H1 (cell line): Measurements from ENCODE around the gene TMEM18. TPM values are rescaled to one million over a fixed set of nuclear protein-coding genes. Genes with fewer than 3 reads are reported as not detected.

ENCODE experiments used
- CTCF ChIA-PET: fragments of 300-600 bp; sonication (Branson Sonifier 250); formaldehyde crosslinking; loops from one replicate; lab custom pipeline; 2021; ENCODE audit not compliant: partially characterized antibody; lab: Charles Lee
- POLR2A ChIA-PET: fragments of 300-600 bp; sonication (Branson Sonifier 250); formaldehyde crosslinking; loops from one replicate; lab custom pipeline; 2021; ENCODE audit warnings: inconsistent platforms; ENCODE audit not compliant: partially characterized antibody; lab: Charles Lee
- DNase-seq, 2 experiments: peaks; one replicate each; pipeline versions ENCODE4 v3.0.0 to v3.0.0-alpha.2; 2010 to 2022; ENCODE audit warnings: low spot score in 2 of 2, low read depth in 1 of 2, mixed read lengths in 1 of 2
- FAIRE-seq: peaks from 2 replicates; lab custom pipeline; 2011; peaks lifted over from hg19 to GRCh38; lab: Jason Lieb, UNC
- H2AFZ ChIP-seq: 2 replicates; pipeline ENCODE4 v1.8.1; 2012; ENCODE audit warnings: low read length, inconsistent platforms
- H2AK5ac ChIP-seq: 2 replicates; pipeline ENCODE4 v1.6.1; 2013; ENCODE audit warnings: low read depth, low read length
- H2BK120ac ChIP-seq: replicated peaks from 2 replicates; pipeline ENCODE3; 2013; ENCODE audit warnings: low read depth, low read length, inconsistent platforms
- H2BK12ac ChIP-seq: 2 replicates; pipeline ENCODE4 v1.6.1; 2013; ENCODE audit warnings: low read depth, low read length
- H2BK15ac ChIP-seq: 2 replicates; pipeline ENCODE4 v1.6.1; 2013; ENCODE audit warnings: low read length
- H2BK20ac ChIP-seq: 2 replicates; pipeline ENCODE4 v1.6.1; 2013; ENCODE audit warnings: low read length
- H2BK5ac ChIP-seq: 2 replicates; pipeline ENCODE4 v1.6.1; 2013; ENCODE audit warnings: low read depth, low read length
- H3K14ac ChIP-seq: 2 replicates; pipeline ENCODE4 v1.6.1; 2013; ENCODE audit warnings: inconsistent platforms; ENCODE audit not compliant: insufficient read length
- H3K18ac ChIP-seq: 2 replicates; pipeline ENCODE4 v1.6.1; 2013; ENCODE audit warnings: low read length; ENCODE audit errors: extremely low read depth
- H3K23ac ChIP-seq: 2 replicates; pipeline ENCODE4 v1.6.1; 2013; ENCODE audit warnings: inconsistent platforms; ENCODE audit not compliant: insufficient read length
- H3K23me2 ChIP-seq: 2 replicates; pipeline ENCODE4 v1.6.1; 2013; ENCODE audit warnings: low read depth, low read length
- H3K27ac ChIP-seq: 2 replicates; pipeline ENCODE4 v1.6.1; 2011; ENCODE audit warnings: low read depth, low read length, inconsistent platforms
- H3K27me3 ChIP-seq, 4 experiments: replicated peaks in 1 of 4; 1 replicate in 1 of 4; 2 replicates in 3 of 4; pipeline versions ENCODE4 v1.6.1 to v1.8.1; 2011 to 2013; ENCODE audit warnings: low read length in 3 of 4, mild to moderate bottlenecking in 3 of 4, inconsistent platforms in 2 of 4, mixed read lengths in 2 of 4, moderate library complexity in 1 of 4; ENCODE audit not compliant: control insufficient read depth in 3 of 4, insufficient read depth in 3 of 4; ENCODE audit errors: extremely low read depth in 1 of 4
- H3K36me3 ChIP-seq, 4 experiments: 2 replicates each; pipeline versions ENCODE4 v1.6.1 to v1.8.1; 2011 to 2013; ENCODE audit warnings: mild to moderate bottlenecking in 4 of 4, low read length in 3 of 4, moderate library complexity in 2 of 4, control low read depth in 1 of 4, inconsistent platforms in 1 of 4; ENCODE audit not compliant: insufficient read depth in 4 of 4, control insufficient read depth in 2 of 4
- H3K4ac ChIP-seq: replicated peaks from 2 replicates; pipeline ENCODE3; 2013; ENCODE audit warnings: low read length, low read depth, mixed read lengths, inconsistent platforms; ENCODE audit not compliant: insufficient read length
- H3K4me1 ChIP-seq, 4 experiments: replicated peaks in 1 of 4; 1 replicate in 1 of 4; 2 replicates in 3 of 4; pipeline versions ENCODE4 v1.6.1 to v1.8.1; 2011 to 2013; ENCODE audit warnings: low read length in 3 of 4, inconsistent platforms in 2 of 4, mixed read lengths in 1 of 4; ENCODE audit not compliant: insufficient read depth in 4 of 4, control insufficient read depth in 3 of 4
- H3K4me2 ChIP-seq, 2 experiments: 2 replicates each; pipeline versions ENCODE4 v1.6.1 to v1.8.1; 2011 to 2013; ENCODE audit warnings: low read depth in 2 of 2, low read length in 2 of 2, control low read depth in 1 of 2, inconsistent platforms in 1 of 2, mild to moderate bottlenecking in 1 of 2; ENCODE audit not compliant: insufficient read depth in 1 of 2
- H3K4me3 ChIP-seq, 4 experiments: fragments of 200-600, 300-600 bp in 1 of 4; sonication (generic), shearing (Covaris generic), sonication (Bioruptor Twin) in 1 of 4; 2 replicates each; pipeline versions ENCODE4 v1.5.1 to v1.8.1; 2011 to 2016; ENCODE audit warnings: low read length in 4 of 4, low read depth in 3 of 4, control low read depth in 2 of 4, inconsistent platforms in 2 of 4, mild to moderate bottlenecking in 2 of 4, mixed read lengths in 1 of 4, moderate library complexity in 1 of 4; ENCODE audit not compliant: insufficient read depth in 2 of 4; ENCODE audit errors: extremely low read depth in 1 of 4
- H3K56ac ChIP-seq: replicated peaks from 2 replicates; pipeline ENCODE3; 2013; ENCODE audit warnings: low read depth, mild to moderate bottlenecking, mixed read lengths, low read length, inconsistent platforms; ENCODE audit not compliant: insufficient read length
- H3K79me1 ChIP-seq: 2 replicates; pipeline ENCODE4 v1.6.1; 2013; ENCODE audit warnings: low read depth, low read length, control low read depth
- H3K79me2 ChIP-seq, 2 experiments: 2 replicates each; pipeline versions ENCODE4 v1.6.1 to v1.8.1; 2012 to 2013; ENCODE audit warnings: low read length in 2 of 2, mild to moderate bottlenecking in 2 of 2, inconsistent platforms in 1 of 2; ENCODE audit not compliant: insufficient read depth in 2 of 2, control insufficient read depth in 1 of 2
- H3K9ac ChIP-seq, 4 experiments: replicated peaks in 1 of 4; 1 replicate in 1 of 4; 2 replicates in 3 of 4; pipeline versions ENCODE4 v1.6.1 to v1.8.1; 2011 to 2013; ENCODE audit warnings: low read depth in 3 of 4, low read length in 3 of 4, control low read depth in 2 of 4, mild to moderate bottlenecking in 2 of 4, moderate library complexity in 2 of 4, inconsistent platforms in 1 of 4; ENCODE audit errors: extremely low read depth in 1 of 4
- H3K9me3 ChIP-seq, 2 experiments: 2 replicates each; pipeline versions ENCODE4 v1.6.1 to v1.8.1; 2012 to 2013; ENCODE audit warnings: mild to moderate bottlenecking in 2 of 2, moderate library complexity in 2 of 2, control low read depth in 1 of 2, inconsistent platforms in 1 of 2, low read depth in 1 of 2, low read length in 1 of 2, mixed read lengths in 1 of 2; ENCODE audit not compliant: insufficient read depth in 2 of 2
- H4K20me1 ChIP-seq, 2 experiments: replicated peaks in 1 of 2; 2 replicates each; pipeline versions ENCODE3 to v1.8.1; 2011 to 2013; ENCODE audit warnings: inconsistent platforms in 2 of 2, low read length in 2 of 2, mild to moderate bottlenecking in 1 of 2; ENCODE audit not compliant: insufficient read depth in 2 of 2, control insufficient read depth in 1 of 2
- H4K5ac ChIP-seq: 2 replicates; pipeline ENCODE4 v1.6.1; 2013; ENCODE audit warnings: low read length, low read depth, mixed read lengths, inconsistent platforms; ENCODE audit not compliant: insufficient read length
- H4K8ac ChIP-seq: 2 replicates; pipeline ENCODE4 v1.8.0; 2013; ENCODE audit warnings: mild to moderate bottlenecking, moderate library complexity, low read length, inconsistent platforms; ENCODE audit not compliant: insufficient read depth; ENCODE audit errors: extremely low read depth
- H4K91ac ChIP-seq: replicated peaks from 2 replicates; pipeline ENCODE3; 2013; ENCODE audit warnings: low read length, mixed read lengths, inconsistent platforms; ENCODE audit not compliant: insufficient read length
- CBX8 ChIP-seq: fragments of 300-800, 300-1000 bp; sonication (generic); IDR thresholded peaks from 2 replicates; pipeline ENCODE4 v1.7.1; 2016; ENCODE audit warnings: low read depth, low read length, borderline replicate concordance
- GABPA ChIP-seq: IDR thresholded peaks from 2 replicates; pipeline ENCODE4 v1.6.1; 2011; ENCODE audit warnings: mild to moderate bottlenecking, low read length, moderate library complexity, borderline replicate concordance; ENCODE audit not compliant: insufficient read depth
- KDM1A ChIP-seq: fragments of 200-600, 300-600 bp; sonication (generic); IDR thresholded peaks from 2 replicates; pipeline ENCODE4 v1.7.1; 2016; ENCODE audit warnings: mild to moderate bottlenecking, low read length, borderline replicate concordance
- KDM4A ChIP-seq: IDR thresholded peaks from one replicate; pipeline ENCODE4 v1.7.1; 2012; ENCODE audit warnings: low read depth, mild to moderate bottlenecking, moderate library complexity, low read length, inconsistent platforms; ENCODE audit not compliant: severe bottlenecking
- POLR2A ChIP-seq, 2 experiments: IDR thresholded peaks; 1 replicate in 1 of 2; 2 replicates in 1 of 2; pipeline ENCODE4 v1.6.1; 2011; ENCODE audit warnings: low read depth in 2 of 2, low read length in 2 of 2, mild to moderate bottlenecking in 2 of 2; ENCODE audit errors: control extremely low read depth in 1 of 2
- POU5F1 ChIP-seq: IDR thresholded peaks from 2 replicates; pipeline ENCODE4 v1.6.1; 2011; ENCODE audit warnings: low read depth, mild to moderate bottlenecking, low read length, moderate library complexity
- SAP30 ChIP-seq: fragments of 300-600 bp; sonication (generic); IDR thresholded peaks from 2 replicates; pipeline ENCODE4 v1.7.1; 2012; ENCODE audit warnings: low read length, moderate library complexity, mild to moderate bottlenecking, inconsistent platforms; ENCODE audit not compliant: insufficient read depth, insufficient replicate concordance
- TEAD4 ChIP-seq: IDR thresholded peaks from 2 replicates; pipeline ENCODE4 v1.6.1; 2012; ENCODE audit warnings: low read depth, low read length, inconsistent platforms, mixed read lengths
- WGBS, 2 experiments: shearing (Covaris generic) in 1 of 2; methylation state at CpG; one replicate each; pipeline versions ENCODE4 v1.1.6 to v1.1.7; 2013 to 2015; ENCODE audit warnings: low lambda C conversion rate in 2 of 2, mixed read lengths in 2 of 2, inconsistent platforms in 1 of 2, low coverage in 1 of 2, missing lambda C conversion rate in 1 of 2; ENCODE audit not compliant: insufficient replicate concordance in 2 of 2, insufficient coverage in 1 of 2, insufficient read length in 1 of 2; ENCODE audit errors: extremely low coverage in 1 of 2, missing lambda C conversion rate in 1 of 2; 5-methylcytosine and 5-hydroxymethylcytosine counted together
- polyA plus RNA-seq, 7 experiments: library from polyadenylated mRNA; depleted of rRNA in 3 of 7; stranded (reverse) in 5 of 7; unstranded in 2 of 7; fragments of >200 nt in 5 of 7; fragments of 200-250 nt in 2 of 7; gene quantifications; 1 replicate in 5 of 7; 2 replicates in 1 of 7; 4 replicates in 1 of 7; pipeline versions ENCODE4 v1.2.1 to v1.2.3, GENCODE V29; 2011 to 2013; ENCODE audit warnings: missing spikeins in 2 of 7, mixed read lengths in 2 of 7
- total RNA-seq: library from RNA; stranded (reverse); fragmentation: NEBNext Ultra II Directional; extraction: Animal tissue kit (Norgen Biotek cat#: 25700); gene quantifications from 2 replicates; pipeline ENCODE4 v1.2.1, GENCODE V29; 2021
- TF ChIP-seq, protein P1 (sequence below), 3 experiments: IDR thresholded peaks; 1 replicate in 2 of 3; 2 replicates in 1 of 3; pipeline versions ENCODE4 v1.5.1 to v1.6.1; 2011; ENCODE audit warnings: low read length in 3 of 3, mild to moderate bottlenecking in 3 of 3, inconsistent platforms in 2 of 3, low read depth in 1 of 3, moderate library complexity in 1 of 3; ENCODE audit not compliant: insufficient read depth in 1 of 3; ENCODE audit errors: control extremely low read depth in 1 of 3
- TF ChIP-seq, protein P2 (sequence below): IDR thresholded peaks from 2 replicates; pipeline ENCODE4 v1.6.1; 2011; ENCODE audit warnings: low read length, improper control_type of control experiment

Gene TMEM18
- total and polyA plus RNA-seq, 2 of the 8 experiments (the other 6 are each of a cell fraction or from before 2014, with no cell fraction given) = 22.4 to 27.1 TPM

DNA sequence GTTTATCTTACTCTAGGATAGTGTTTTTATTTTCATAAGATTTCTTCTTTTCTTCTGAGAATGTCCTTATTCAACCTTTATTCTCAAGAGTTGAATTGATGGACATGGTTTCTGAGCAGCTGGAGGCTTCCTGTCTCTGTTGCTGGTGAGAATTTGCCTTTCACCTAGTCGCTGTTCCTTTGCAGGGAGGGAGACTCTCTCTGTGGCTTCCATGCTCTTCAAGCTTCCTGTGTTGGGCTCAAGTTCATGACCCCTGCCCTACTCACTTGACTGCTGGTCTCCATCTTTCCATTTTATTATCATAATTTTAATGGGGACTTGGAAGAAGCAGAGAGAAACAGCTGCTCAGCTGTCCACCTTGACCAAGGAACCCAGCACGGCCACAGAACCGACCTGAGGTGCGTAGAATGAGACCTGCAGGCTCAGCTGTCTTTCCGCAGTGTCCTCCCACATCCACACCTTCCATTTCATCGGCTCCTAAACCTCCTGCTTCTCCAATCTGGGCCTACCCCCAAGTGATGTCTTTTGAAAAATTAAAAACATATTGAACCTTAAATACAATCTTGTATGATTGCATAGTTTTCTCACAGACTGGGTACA is 24.2 kb downstream of the TMEM18 start:
- no peak overlapping the region for H3K4me2 ChIP-seq
- H3K27me3 ChIP-seq = no peaks in the 10 kb centered on the region
- no peak overlapping the region for H4K5ac ChIP-seq
- no peak overlapping the region for H3K4me3 ChIP-seq
- FAIRE-seq (no peak), DNase-seq (peak in 1 of 2 experiments; percentile 11)
- no peaks in the 10 kb centered on the region for H3K23me2 ChIP-seq
- H4K20me1 ChIP-seq = no peaks in the 10 kb centered on the region
- ChIA-PET POLR2A (no interaction called here), CTCF (interaction anchor here (1.0 to 1.9 kb wide), 2 partner anchors 9 to 19 kb away, joined by 3 to 6 read pairs; no protein-coding TSS in a partner anchor)
- no peaks in the 10 kb centered on the region for H3K36me3 ChIP-seq
- no peak overlapping the region for H3K23ac ChIP-seq
- H2BK12ac ChIP-seq = no peak overlapping the region
- 94% methylated on average over 6 of the region's 6 CpGs; no CpG with 5 or more reads in 1 of the 2 experiments for WGBS, 2 experiments
- no peaks in the 10 kb centered on the region for H3K79me2 ChIP-seq
- no peaks in the 10 kb centered on the region for H3K79me1 ChIP-seq
- H2BK5ac ChIP-seq = no peak overlapping the region
- no peak overlapping the region for H2BK120ac ChIP-seq
- no peak overlapping the region for H4K8ac ChIP-seq
- H2BK15ac ChIP-seq = no peak overlapping the region
- no peak overlapping the region for H2BK20ac ChIP-seq
- H3K4me1 ChIP-seq = no peaks in the 10 kb centered on the region
- no peak overlapping the region for H4K91ac ChIP-seq
- H3K27ac ChIP-seq = no peak overlapping the region
- no peak overlapping the region for H2AK5ac ChIP-seq
- H2AFZ ChIP-seq = no peak overlapping the region
- no peaks in the 10 kb centered on the region for H3K9me3 ChIP-seq
- no peak overlapping the region for H3K4ac ChIP-seq
- no peak overlapping the region for H3K56ac ChIP-seq
- H3K18ac ChIP-seq = no peak overlapping the region
- no peak overlapping the region for H3K9ac ChIP-seq
- no peak overlapping the region for H3K14ac ChIP-seq
- TF ChIP-seq, protein P1, sequence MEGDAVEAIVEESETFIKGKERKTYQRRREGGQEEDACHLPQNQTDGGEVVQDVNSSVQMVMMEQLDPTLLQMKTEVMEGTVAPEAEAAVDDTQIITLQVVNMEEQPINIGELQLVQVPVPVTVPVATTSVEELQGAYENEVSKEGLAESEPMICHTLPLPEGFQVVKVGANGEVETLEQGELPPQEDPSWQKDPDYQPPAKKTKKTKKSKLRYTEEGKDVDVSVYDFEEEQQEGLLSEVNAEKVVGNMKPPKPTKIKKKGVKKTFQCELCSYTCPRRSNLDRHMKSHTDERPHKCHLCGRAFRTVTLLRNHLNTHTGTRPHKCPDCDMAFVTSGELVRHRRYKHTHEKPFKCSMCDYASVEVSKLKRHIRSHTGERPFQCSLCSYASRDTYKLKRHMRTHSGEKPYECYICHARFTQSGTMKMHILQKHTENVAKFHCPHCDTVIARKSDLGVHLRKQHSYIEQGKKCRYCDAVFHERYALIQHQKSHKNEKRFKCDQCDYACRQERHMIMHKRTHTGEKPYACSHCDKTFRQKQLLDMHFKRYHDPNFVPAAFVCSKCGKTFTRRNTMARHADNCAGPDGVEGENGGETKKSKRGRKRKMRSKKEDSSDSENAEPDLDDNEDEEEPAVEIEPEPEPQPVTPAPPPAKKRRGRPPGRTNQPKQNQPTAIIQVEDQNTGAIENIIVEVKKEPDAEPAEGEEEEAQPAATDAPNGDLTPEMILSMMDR (IDR thresholded peaks at IDR 0.05; ENCODE audit: control extremely low read depth in 1 of 3, insufficient read depth in 1 of 3, low read depth in 1 of 3, low read length in 3 of 3) = no peak
- TF ChIP-seq KDM4A (no peak), TEAD4 (no peak), POU5F1 (no peak), KDM1A (no peak), CBX8 (no peak), SAP30 (no peak), GABPA (no peak), POLR2A (IDR thresholded peaks at IDR 0.05; ENCODE audit: control extremely low read depth in 1 of 2, low read depth in 2 of 2, low read length in 2 of 2) (no peak)
- TF ChIP-seq, protein P2, sequence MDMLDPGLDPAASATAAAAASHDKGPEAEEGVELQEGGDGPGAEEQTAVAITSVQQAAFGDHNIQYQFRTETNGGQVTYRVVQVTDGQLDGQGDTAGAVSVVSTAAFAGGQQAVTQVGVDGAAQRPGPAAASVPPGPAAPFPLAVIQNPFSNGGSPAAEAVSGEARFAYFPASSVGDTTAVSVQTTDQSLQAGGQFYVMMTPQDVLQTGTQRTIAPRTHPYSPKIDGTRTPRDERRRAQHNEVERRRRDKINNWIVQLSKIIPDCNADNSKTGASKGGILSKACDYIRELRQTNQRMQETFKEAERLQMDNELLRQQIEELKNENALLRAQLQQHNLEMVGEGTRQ = no peak
